ENCODE measurements around the gene TPO. TPM values are rescaled to one million over a fixed set of nuclear protein-coding genes. Genes with fewer than 3 reads are reported as not detected.
"Not testable (repeated sequence)": the region's sequence is repeated elsewhere in the genome, so short reads cannot be mapped to it uniquely, and the experiment has no call there.

The TPO gene
- total and polyA plus RNA-seq, 4 donors, result not detected

- TF ChIP-seq REST (IDR thresholded peaks at IDR 0.05) (no peak), MAX (IDR thresholded peaks at IDR 0.05) (no peak), RAD21 (IDR thresholded peaks at IDR 0.05) (no peak), GABPA (IDR thresholded peaks at IDR 0.05 in 1 of 2, conservative IDR thresholded peaks at IDR 0.05 in 1 of 2) (no peak)
These were observed 103.5 kb downstream of the TPO start (continued) for GRCh38 chr2:1516798-1517060.

GRCh38 chr2:1517291-1517690, 104.0 kb downstream of the TPO start:
- H3K27me3 ChIP-seq (ENCODE audit: control insufficient read depth in 4 of 4, insufficient read depth in 4 of 4, low read length in 3 of 4); H3K9me3 ChIP-seq (ENCODE audit: control insufficient read depth in 4 of 4, low read length in 3 of 4); H3K27ac ChIP-seq (ENCODE audit: low read depth in 1 of 2, low read length in 2 of 2); H3K4me1 ChIP-seq (ENCODE audit: control insufficient read depth in 4 of 4, insufficient read depth in 4 of 4, low read length in 3 of 4); H3K9ac ChIP-seq (ENCODE audit: low read depth in 1 of 2, low read length in 2 of 2); DNase-seq (ENCODE audit: low spot score); H3K36me3 ChIP-seq (ENCODE audit: control insufficient read depth in 4 of 4, insufficient read depth in 3 of 4, low read depth in 1 of 4, low read length in 3 of 4); H3K4me3 ChIP-seq (ENCODE audit: low read depth in 1 of 3, low read length in 3 of 3): not testable (repeated sequence)
- 78% methylated on average over 5 of the region's 5 CpGs for WGBS

- H3K9me3 ChIP-seq (ENCODE audit: control insufficient read depth in 4 of 4, low read length in 3 of 4), result no peaks in the 10 kb centered on the region
- no peaks in the 10 kb centered on the region for H3K4me1 ChIP-seq (ENCODE audit: control insufficient read depth in 4 of 4, insufficient read depth in 4 of 4, low read length in 3 of 4)
- no peak overlapping the region for H3K4me3 ChIP-seq (ENCODE audit: low read depth in 1 of 3, low read length in 3 of 3)
- H3K27me3 ChIP-seq (ENCODE audit: control insufficient read depth in 4 of 4, insufficient read depth in 4 of 4, low read length in 3 of 4), result no peaks in the 10 kb centered on the region
- DNase-seq (ENCODE audit: low spot score), result no peak
- TF ChIP-seq ZBTB33 (IDR thresholded peaks at IDR 0.05) (no peak), RAD21 (IDR thresholded peaks at IDR 0.05) (no peak), REST (IDR thresholded peaks at IDR 0.05) (no peak), FOXA1 (IDR thresholded peaks at IDR 0.05) (no peak), YY1 (IDR thresholded peaks at IDR 0.05) (no peak), TAF1 (conservative IDR thresholded peaks at IDR 0.05) (no peak), JUND (IDR thresholded peaks at IDR 0.05) (no peak), FOXA2 (IDR thresholded peaks at IDR 0.05) (no peak)
- H3K27ac ChIP-seq (ENCODE audit: low read depth in 1 of 2, low read length in 2 of 2), result no peak overlapping the region
- no peaks in the 10 kb centered on the region for H3K36me3 ChIP-seq (ENCODE audit: control insufficient read depth in 4 of 4, insufficient read depth in 3 of 4, low read depth in 1 of 4, low read length in 3 of 4)
- H3K9ac ChIP-seq (ENCODE audit: low read depth in 1 of 2, low read length in 2 of 2), result no peak overlapping the region
- 94% methylated on average over 5 of the region's 5 CpGs for WGBS
These were observed 104.5 kb downstream of the TPO start for GRCh38 chr2:1517786-1518185.

All from liver (tissue), 9 donors.